Measurements from ENCODE around the gene HS1BP3. TPM values are rescaled to one million over a fixed set of nuclear protein-coding genes. Genes with fewer than 3 reads are reported as not detected.
A peak's percentile ranks its signal among the peaks of the same experiment; 100 is the strongest.

HS1BP3 gene
- total RNA-seq, 2 experiments from 2014 or later, result 12.8 to 12.9 TPM

GRCh38 chr2:20585710-20586594 lies 64.9 kb downstream of the HS1BP3 start:
- no peaks in the 10 kb centered on the region for H3K9me3 Mint-ChIP-seq (ENCODE audit: low read depth)
- DNase-seq (no peak), ATAC-seq (no peak)
- H3K4me3 Mint-ChIP-seq, result no peak overlapping the region
- no peaks in the 10 kb centered on the region for H3K36me3 Mint-ChIP-seq
- H3K27me3 Mint-ChIP-seq, result peaks cover 10% of the 10 kb centered on the region
- CTCF ChIA-PET, result interaction anchor here (0.7 to 1.6 kb wide), 4 partner anchors 10 to 142 kb away, joined by 3 to 4 read pairs (median 3); no protein-coding TSS in a partner anchor
- H3K27ac Mint-ChIP-seq, result no peak overlapping the region
- H3K4me1 Mint-ChIP-seq, result peaks cover 16% of the 10 kb centered on the region

- CTCF ChIA-PET, result interaction anchor here (0.9 to 1.6 kb wide), 2 partner anchors 11 to 12 kb away, joined by 3 to 4 read pairs; no protein-coding TSS in a partner anchor
- Mint-ChIP-seq H3K4me1 (peaks cover 20% of the 10 kb centered on the region), H3K4me3 (no peak overlapping the region), H3K27ac (no peak overlapping the region), H3K27me3 (peaks cover 10% of the 10 kb centered on the region), H3K9me3 (ENCODE audit: low read depth) (peaks cover 5% of the 10 kb centered on the region), H3K36me3 (peaks cover 4% of the 10 kb centered on the region)
- no peak for ATAC-seq
- no peak for DNase-seq
Observed at GRCh38 chr2:20585359-20585709, 65.6 kb downstream of the HS1BP3 start.

GRCh38 chr2:20584399-20585358 lies 66.2 kb downstream of the HS1BP3 start:
- Mint-ChIP-seq H3K27me3 (peaks cover 10% of the 10 kb centered on the region), H3K9me3 (ENCODE audit: low read depth) (peaks cover 5% of the 10 kb centered on the region), H3K4me1 (peaks cover 19% of the 10 kb centered on the region), H3K27ac (no peak overlapping the region), H3K4me3 (no peak overlapping the region), H3K36me3 (peaks cover 4% of the 10 kb centered on the region)
- DNase-seq (no peak), ATAC-seq (no peak)
- CTCF ChIA-PET, result interaction anchor here (0.9 kb wide), 1 partner anchor 11 kb away, joined by 3 read pairs; no protein-coding TSS in a partner anchor

GRCh38 chr2:20584045-20584398 lies 66.9 kb downstream of the HS1BP3 start:
- ATAC-seq, result no peak
- Mint-ChIP-seq H3K9me3 (ENCODE audit: low read depth) (peaks cover 5% of the 10 kb centered on the region), H3K27ac (no peak overlapping the region), H3K4me1 (peaks cover 19% of the 10 kb centered on the region), H3K36me3 (peaks cover 4% of the 10 kb centered on the region), H3K27me3 (peaks cover 10% of the 10 kb centered on the region), H3K4me3 (no peak overlapping the region)
- DNase-seq, result no peak
- CTCF ChIA-PET, result no interaction called here

- DNase-seq (no peak), ATAC-seq (no peak)
- Mint-ChIP-seq H3K27me3 (peaks cover 10% of the 10 kb centered on the region), H3K9me3 (ENCODE audit: low read depth) (peaks cover 5% of the 10 kb centered on the region), H3K27ac (no peak overlapping the region), H3K4me3 (no peak overlapping the region), H3K36me3 (peaks cover 4% of the 10 kb centered on the region), H3K4me1 (peaks cover 21% of the 10 kb centered on the region)
- CTCF ChIA-PET, result no interaction called here
Observed at GRCh38 chr2:20583425-20583881, 67.4 kb downstream of the HS1BP3 start.

GRCh38 chr2:20582600-20583221 lies 68.2 kb downstream of the HS1BP3 start:
- DNase-seq, result no peak
- Mint-ChIP-seq H3K4me3 (no peak overlapping the region), H3K27ac (no peak overlapping the region), H3K9me3 (ENCODE audit: low read depth) (peaks cover 5% of the 10 kb centered on the region), H3K4me1 (peaks cover 26% of the 10 kb centered on the region), H3K36me3 (peaks cover 4% of the 10 kb centered on the region), H3K27me3 (peaks cover 10% of the 10 kb centered on the region)
- ATAC-seq, result no peak
- CTCF ChIA-PET, result interaction anchor here (0.6 to 1.2 kb wide), 2 partner anchors 59 to 609 kb away, joined by 3 read pairs; no protein-coding TSS in a partner anchor

- Mint-ChIP-seq H3K27ac (peak overlapping the region; percentile 28), H3K36me3 (peaks cover 14% of the 10 kb centered on the region), H3K27me3 (no peaks in the 10 kb centered on the region), H3K4me1 (peaks cover 41% of the 10 kb centered on the region), H3K9me3 (ENCODE audit: low read depth) (peaks cover 5% of the 10 kb centered on the region), H3K4me3 (no peak overlapping the region)
- CTCF ChIA-PET, result interaction anchor here (1.0 to 2.5 kb wide), 2 partner anchors 10 to 61 kb away, joined by 4 to 9 read pairs; no protein-coding TSS in a partner anchor
- ATAC-seq (no peak), DNase-seq (no peak)
Observed at GRCh38 chr2:20580690-20581437, 70.0 kb downstream of the HS1BP3 start.

GRCh38 chr2:20579866-20580265 lies 71.0 kb downstream of the HS1BP3 start:
- ATAC-seq (no peak), DNase-seq (no peak)
- H3K9me3 Mint-ChIP-seq (ENCODE audit: low read depth), result peaks cover 5% of the 10 kb centered on the region
- peak overlapping the region; percentile 50 for H3K27ac Mint-ChIP-seq
- peaks cover 41% of the 10 kb centered on the region for H3K4me1 Mint-ChIP-seq
- peaks cover 14% of the 10 kb centered on the region for H3K36me3 Mint-ChIP-seq
- H3K27me3 Mint-ChIP-seq, result no peaks in the 10 kb centered on the region
- CTCF ChIA-PET, result interaction anchor here (1.0 to 2.5 kb wide), 3 partner anchors 11 to 62 kb away, joined by 4 to 9 read pairs (median 4); no protein-coding TSS in a partner anchor
- H3K4me3 Mint-ChIP-seq, result no peak overlapping the region

GRCh38 chr2:20578895-20579825 lies 71.7 kb downstream of the HS1BP3 start:
- Mint-ChIP-seq H3K9me3 (ENCODE audit: low read depth) (peaks cover 5% of the 10 kb centered on the region), H3K27ac (no peak overlapping the region), H3K27me3 (no peaks in the 10 kb centered on the region), H3K4me1 (peaks cover 43% of the 10 kb centered on the region), H3K4me3 (no peak overlapping the region), H3K36me3 (peaks cover 14% of the 10 kb centered on the region)
- ATAC-seq, result no peak
- CTCF ChIA-PET, result interaction anchor here (1.0 to 2.5 kb wide), 3 partner anchors 12 to 73 kb away, joined by 4 to 9 read pairs (median 4); no protein-coding TSS in a partner anchor
- no peak for DNase-seq

GRCh38 chr2:20578266-20578894 lies 72.5 kb downstream of the HS1BP3 start:
- no peaks in the 10 kb centered on the region for H3K27me3 Mint-ChIP-seq
- peaks cover 14% of the 10 kb centered on the region for H3K36me3 Mint-ChIP-seq
- peaks cover 50% of the 10 kb centered on the region for H3K4me1 Mint-ChIP-seq
- CTCF ChIA-PET, result interaction anchor here (1.0 kb wide), 2 partner anchors 73 to 132 kb away, joined by 3 to 4 read pairs; partner anchors contain the start of gene RHOB
- H3K4me3 Mint-ChIP-seq, result no peak overlapping the region
- no peak for DNase-seq
- peaks cover 5% of the 10 kb centered on the region for H3K9me3 Mint-ChIP-seq (ENCODE audit: low read depth)
- ATAC-seq, result no peak
- peak overlapping the region; percentile 7 for H3K27ac Mint-ChIP-seq
